SK-N-MC (cell line): ENCODE measurements around the gene PLRG1.

Experiments
- EZH2 ChIP-seq: fragments of 200-600 bp; sonication (generic); IDR thresholded peaks from one replicate; pipeline ENCODE4 v1.6.1; 2017; ENCODE audit warnings: antibody characterized with exemption
- FOXP2 ChIP-seq: optimal IDR thresholded peaks from 2 replicates; pipeline ENCODE3; 2011; ENCODE audit warnings: mild to moderate bottlenecking, moderate library complexity; ENCODE audit not compliant: insufficient read depth; ENCODE audit errors: extremely low read length, control extremely low read depth
- POLR2AphosphoS5 ChIP-seq: IDR thresholded peaks from 2 replicates; pipeline ENCODE4 v1.6.1; 2012; ENCODE audit warnings: mild to moderate bottlenecking, low read depth, low read length, borderline replicate concordance

DNA sequence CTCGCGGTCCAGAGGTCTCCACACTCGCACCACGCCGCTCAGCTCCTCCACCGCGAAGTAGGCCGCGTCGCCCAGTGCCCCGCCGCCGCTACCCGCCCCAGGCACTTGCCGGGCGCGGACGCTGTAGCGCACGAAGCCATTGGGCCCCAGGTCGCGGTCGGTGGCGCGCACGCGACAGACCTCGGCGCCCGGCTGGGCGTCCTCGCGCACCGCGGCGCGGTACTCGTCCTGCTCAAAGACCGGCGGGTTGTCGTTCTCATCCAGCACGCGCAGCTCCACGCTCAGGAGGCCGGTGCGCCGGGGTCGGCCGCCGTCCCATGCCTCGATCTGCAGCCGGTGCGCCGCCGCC is 60.0 kb downstream of the PLRG1 start:
- TF ChIP-seq EZH2, result no peak
- no peak for TF ChIP-seq POLR2AphosphoS5
- TF ChIP-seq FOXP2, result no peak
